Measurements from ENCODE around the gene MSI1.

- no peak for TF ChIP-seq REST (IDR thresholded peaks at IDR 0.05; ENCODE audit: insufficient read depth in 1 of 2, low read depth in 2 of 2, low read length in 1 of 2)
- TF ChIP-seq SIN3A (IDR thresholded peaks at IDR 0.05; ENCODE audit: borderline replicate concordance, insufficient read depth, low read depth, low read length): no peak
- no peak for TF ChIP-seq CTCF (IDR thresholded peaks at IDR 0.05)
- no peak for TF ChIP-seq POLR2AphosphoS5 (IDR thresholded peaks at IDR 0.05; ENCODE audit: low read depth, low read length)
These were observed 37.6 kb downstream of the MSI1 start for GRCh38 chr12:120331390-120331789.

All from Panc1 (cell line).